HFFc6 (cell line): ENCODE results near the gene RGP1. TPM values are rescaled to one million over a fixed set of nuclear protein-coding genes. Genes with fewer than 3 reads are reported as not detected.

ENCODE experiments used
- DNase-seq: peaks from one replicate; pipeline ENCODE4 v3.0.0-alpha.2; 2018
- H3K27ac Mint-ChIP-seq: 2 replicates; pipeline ENCODE4 v1.8.0; 2020; ENCODE audit warnings: mild to moderate bottlenecking, mixed read lengths
- H3K27me3 Mint-ChIP-seq: 2 replicates; pipeline ENCODE4 v1.8.0; 2021; ENCODE audit warnings: mild to moderate bottlenecking, moderate library complexity, mixed read lengths; ENCODE audit not compliant: insufficient read depth
- H3K36me3 Mint-ChIP-seq: 2 replicates; pipeline ENCODE4 v1.8.0; 2021; ENCODE audit warnings: low read depth, mixed read lengths
- H3K4me1 Mint-ChIP-seq: 2 replicates; pipeline ENCODE4 v1.8.0; 2020; ENCODE audit warnings: low read depth, mixed read lengths
- H3K4me3 Mint-ChIP-seq: 2 replicates; pipeline ENCODE4 v1.8.0; 2020; ENCODE audit warnings: mild to moderate bottlenecking, moderate library complexity, mixed read lengths
- H3K9me3 Mint-ChIP-seq: 2 replicates; pipeline ENCODE4 v1.8.0; 2020; ENCODE audit warnings: mild to moderate bottlenecking, mixed read lengths
- CTCF ChIP-seq: fragments of 200-600 bp; sonication (generic); IDR thresholded peaks from 2 replicates; pipeline ENCODE4 v1.5.0; 2021; ENCODE audit warnings: antibody characterized with exemption, mild to moderate bottlenecking
- total RNA-seq, 6 experiments: library from RNA; stranded (reverse); fragmentation: NEBNext Ultra II Directional; extraction: Animal tissue kit (Norgen Biotek cat#: 25700); gene quantifications; 2 replicates in 1 of 6; 3 replicates in 5 of 6; pipeline ENCODE4 v1.2.3, GENCODE V29; 2021

RGP1 gene
- total RNA-seq, 6 experiments from 2014 or later: 27.6 to 35.1 (median 30.9) TPM

GRCh38 chr9:35711501-35712428, 37.3 kb upstream of the RGP1 start:
- H3K4me1 Mint-ChIP-seq: peaks cover 14% of the 10 kb centered on the region; the same call in 1 of the 2 replicates
- no peaks in the 10 kb centered on the region; the same call in none of the 2 replicates for H3K27me3 Mint-ChIP-seq
- H3K9me3 Mint-ChIP-seq: no peaks in the 10 kb centered on the region
- peaks cover 67% of the 10 kb centered on the region for H3K36me3 Mint-ChIP-seq
- DNase-seq: no peak
- H3K27ac Mint-ChIP-seq: no peak overlapping the region; the same call in 1 of the 2 replicates
- TF ChIP-seq CTCF: no peak
- H3K4me3 Mint-ChIP-seq: no peak overlapping the region

GRCh38 chr9:35712762-35713400, 36.2 kb upstream of the RGP1 start:
- Mint-ChIP-seq H3K27ac (no peak overlapping the region), H3K4me1 (peaks cover 15% of the 10 kb centered on the region; the same call in 1 of the 2 replicates), H3K4me3 (no peak overlapping the region), H3K27me3 (no peaks in the 10 kb centered on the region; the same call in none of the 2 replicates), H3K36me3 (peaks cover 65% of the 10 kb centered on the region), H3K9me3 (no peaks in the 10 kb centered on the region)
- no peak for DNase-seq
- no peak for TF ChIP-seq CTCF

- TF ChIP-seq CTCF: no peak
- H3K27ac Mint-ChIP-seq: no peak overlapping the region; the same call in 1 of the 2 replicates
- H3K36me3 Mint-ChIP-seq: peaks cover 65% of the 10 kb centered on the region
- peaks cover 15% of the 10 kb centered on the region; the same call in 1 of the 2 replicates for H3K4me1 Mint-ChIP-seq
- no peak overlapping the region for H3K4me3 Mint-ChIP-seq
- no peaks in the 10 kb centered on the region for H3K9me3 Mint-ChIP-seq
- H3K27me3 Mint-ChIP-seq: no peaks in the 10 kb centered on the region; the same call in none of the 2 replicates
- no peak for DNase-seq
Measured at GRCh38 chr9:35713578-35713977, 35.5 kb upstream of the RGP1 start.

GRCh38 chr9:35714123-35714522, 35.0 kb upstream of the RGP1 start:
- Mint-ChIP-seq H3K9me3 (no peaks in the 10 kb centered on the region), H3K36me3 (peaks cover 61% of the 10 kb centered on the region), H3K27me3 (no peaks in the 10 kb centered on the region; the same call in none of the 2 replicates), H3K4me1 (peaks cover 15% of the 10 kb centered on the region; the same call in 1 of the 2 replicates), H3K4me3 (no peak overlapping the region), H3K27ac (peak overlapping the region; percentile 46)
- no peak for DNase-seq
- no peak for TF ChIP-seq CTCF

- peaks cover 20% of the 10 kb centered on the region for H3K4me1 Mint-ChIP-seq
- DNase-seq: no peak
- peaks cover 2% of the 10 kb centered on the region for H3K27me3 Mint-ChIP-seq
- no peak for TF ChIP-seq CTCF
- peaks cover 65% of the 10 kb centered on the region for H3K36me3 Mint-ChIP-seq
- no peak overlapping the region for H3K4me3 Mint-ChIP-seq
- H3K9me3 Mint-ChIP-seq: no peaks in the 10 kb centered on the region
- H3K27ac Mint-ChIP-seq: peak overlapping the region; percentile 57
Measured at GRCh38 chr9:35714579-35715252, 34.4 kb upstream of the RGP1 start.
